A549 (cell line): ENCODE measurements around the gene CARD19. TPM values are rescaled to one million over a fixed set of nuclear protein-coding genes. Genes with fewer than 3 reads are reported as not detected.
A peak's percentile ranks its signal among the peaks of the same experiment; 100 is the strongest.

Experiments used
- ATAC-seq, 2 experiments: fragments of 200-7000 bp in 1 of 2; fragments of >200 bp in 1 of 2; cut with Nextera tagmentation in 1 of 2; cut with Tn5 transposase in 1 of 2; 3 replicates each; pipeline versions ENCODE4 v1.8.0 to v1.9.1; 2018 to 2020; ENCODE audit warnings: mild to moderate bottlenecking in 1 of 2, moderate library complexity in 1 of 2
- CTCF ChIA-PET: fragments of 300-600 bp; sonication (Branson Sonifier 250); formaldehyde crosslinking; extraction: SDS; loops from one replicate; lab custom pipeline; 2021; ENCODE audit warnings: antibody characterized with exemption, inconsistent platforms; lab: Yijun Ruan, JAX
- POLR2A ChIA-PET: fragments of 350-600 bp; formaldehyde crosslinking; extraction: SDS; loops from one replicate; lab custom pipeline; 2021; ENCODE audit warnings: antibody characterized with exemption, inconsistent platforms; lab: Yijun Ruan, JAX
- DNase-seq, 2 experiments: peaks; one replicate each; pipeline versions ENCODE4 v3.0.0 to v3.0.0-alpha.2; 2011 to 2016; ENCODE audit warnings: low read depth in 1 of 2, low spot score in 1 of 2
- FAIRE-seq: peaks from 2 replicates; lab custom pipeline; 2011; peaks lifted over from hg19 to GRCh38; lab: Jason Lieb, UNC
- H3K27ac ChIP-seq, 2 experiments: fragments of >200 bp; sonication (Bioruptor Twin); formaldehyde crosslinking; 3 replicates each; pipeline ENCODE4 v1.5.1; 2016 to 2017
- H3K4me1 ChIP-seq: fragments of >200 bp; sonication (Bioruptor Twin); formaldehyde crosslinking; 3 replicates; pipeline ENCODE4 v1.6.1; 2016
- H3K4me2 ChIP-seq: fragments of >200 bp; sonication (Bioruptor Twin); formaldehyde crosslinking; 3 replicates; pipeline ENCODE4 v1.6.1; 2016
- H3K4me3 ChIP-seq: fragments of >200 bp; sonication (Bioruptor Twin); formaldehyde crosslinking; 3 replicates; pipeline ENCODE4 v1.5.1; 2016
- H3K9me3 ChIP-seq: fragments of >200 bp; sonication (Bioruptor Twin); formaldehyde crosslinking; 3 replicates; pipeline ENCODE4 v1.6.1; 2016
- BCL3 ChIP-seq: fragments of >200 bp; sonication (Bioruptor Twin); formaldehyde crosslinking; IDR thresholded peaks from 3 replicates; pipeline ENCODE4 v1.6.1; 2016
- CBX2 ChIP-seq: fragments of 200-600 bp; sonication (generic); IDR thresholded peaks from 2 replicates; pipeline ENCODE4 v1.6.1; 2016; ENCODE audit warnings: low read depth, mild to moderate bottlenecking, borderline replicate concordance
- CHD2 ChIP-seq: fragments of 150-350 bp; IDR thresholded peaks from 2 replicates; pipeline ENCODE4 v1.6.1; 2014; ENCODE audit warnings: low read length; ENCODE audit not compliant: partially characterized antibody
- CHD4 ChIP-seq: fragments of 200-600 bp; sonication (generic); IDR thresholded peaks from 2 replicates; pipeline ENCODE4 v1.6.1; 2016; ENCODE audit warnings: antibody characterized with exemption, mild to moderate bottlenecking, borderline replicate concordance
- JUN ChIP-seq, 2 experiments: fragments of >200 bp; sonication (Bioruptor Twin); formaldehyde crosslinking; IDR thresholded peaks; 2 replicates in 1 of 2; 3 replicates in 1 of 2; pipeline ENCODE4 v1.6.1; 2016 to 2017
- MAX ChIP-seq: IDR thresholded peaks from 2 replicates; pipeline ENCODE4 v1.6.1; 2012
- PHF8 ChIP-seq: fragments of 200-600 bp; sonication (generic); IDR thresholded peaks from 2 replicates; pipeline ENCODE4 v1.6.1; 2016; ENCODE audit warnings: low read depth, mild to moderate bottlenecking, antibody characterized with exemption, moderate library complexity, borderline replicate concordance
- POLR2A ChIP-seq: IDR thresholded peaks from 2 replicates; pipeline ENCODE4 v1.6.1; 2012; ENCODE audit warnings: mild to moderate bottlenecking, low read length
- RCOR1 ChIP-seq: fragments of 150-350 bp; IDR thresholded peaks from 2 replicates; pipeline ENCODE4 v1.6.1; 2014; ENCODE audit warnings: antibody characterized with exemption, low read length, low read depth
- REST ChIP-seq: fragments of 200-600 bp; sonication (generic); IDR thresholded peaks from 2 replicates; pipeline ENCODE4 v1.6.1; 2016; ENCODE audit warnings: antibody characterized with exemption, mild to moderate bottlenecking, moderate library complexity
- RFX5 ChIP-seq: fragments of 450-650 bp; IDR thresholded peaks from 2 replicates; pipeline ENCODE4 v1.7.1; 2014; ENCODE audit warnings: antibody characterized with exemption, mild to moderate bottlenecking, moderate library complexity
- WGBS: methylation state at CpG from one replicate; pipeline ENCODE4 v1.1.6; 2017; ENCODE audit errors: missing lambda C conversion rate; 5-methylcytosine and 5-hydroxymethylcytosine counted together
- polyA plus RNA-seq, 4 experiments: library from polyadenylated mRNA; depleted of rRNA in 3 of 4; stranded (reverse); fragments of >200 nt; fragmentation: RNase III in 1 of 4; extraction: RNeasy Plus Mini Kit Qiagen cat#74134 plus additional on column Dnase treatment in 1 of 4; gene quantifications; 2 replicates in 3 of 4; 3 replicates in 1 of 4; pipeline ENCODE4 v1.2.3, GENCODE V29; 2011 to 2017

The CARD19 gene
- polyA plus RNA-seq, 2 of the 4 experiments (the other 2 are of a cell fraction): 27.6 to 30.3 TPM

- DNase-seq (peak; percentile 54 to 68), ATAC-seq (peak; percentile 56 to 60)
- Histone ChIP-seq H3K27ac (peak overlapping the region; percentile 91 to 96), H3K4me2 (peak overlapping the region; percentile 99), H3K4me3 (peak overlapping the region; percentile 89), H3K9me3 (no peaks in the 10 kb centered on the region)
- POLR2A ChIA-PET: interaction anchor here (0.6 to 1.9 kb wide), 9 partner anchors 10 to 433 kb away, joined by 3 to 35 read pairs (median 4); no protein-coding TSS in a partner anchor
- CTCF ChIA-PET: interaction anchor here (1.1 to 5.4 kb wide), 7 partner anchors 12 to 169 kb away, joined by 3 to 42 read pairs (median 3); no protein-coding TSS in a partner anchor
- TF ChIP-seq JUN (IDR thresholded peaks at IDR 0.05): no peak; a peak in 1 of 5 replicates
- peak; percentile 31; the same call in 1 of the 2 replicates for TF ChIP-seq REST
- TF ChIP-seq CBX2: no peak
- TF ChIP-seq MAX: 0 out of 2 replicates have a peak, but pooled peaks have one; percentile 42
- TF ChIP-seq, all 56 proteins: peak for 2
- no peak for FAIRE-seq
- peaks cover 46% of the 10 kb centered on the region for H3K4me1 ChIP-seq
- 0% methylated on average over 6 of the region's 34 CpGs for WGBS
These were observed 37.6 kb downstream of the CARD19 start for GRCh38 chr9:93133681-93134014.

- peaks cover 46% of the 10 kb centered on the region for H3K4me1 ChIP-seq
- peak within 1 kb of the TSS; percentile 91 to 96 for H3K27ac ChIP-seq
- CTCF ChIA-PET: interaction anchor here (1.1 to 5.4 kb wide), 7 partner anchors 12 to 169 kb away, joined by 3 to 42 read pairs (median 3); no protein-coding TSS in a partner anchor
- peak; percentile 74 to 85 for ATAC-seq
- peak; percentile 56 to 90 for DNase-seq
- H3K4me2 ChIP-seq: peak within 1 kb of the TSS; percentile 99
- H3K4me3 ChIP-seq: peak within 1 kb of the TSS; percentile 89
- H3K9me3 ChIP-seq: no peaks in the 10 kb centered on the region
- 0% methylated on average over 3 of the region's 78 CpGs for WGBS
- POLR2A ChIA-PET: interaction anchor here (0.6 to 1.9 kb wide), 14 partner anchors 10 to 432 kb away, joined by 3 to 35 read pairs (median 3); no protein-coding TSS in a partner anchor
- no peak for FAIRE-seq
- TF ChIP-seq CHD2 (no peak), PHF8 (peak; percentile 60; the same call in 1 of the 2 replicates), JUN (IDR thresholded peaks at IDR 0.05) (peak; percentile 27 to 54; a peak in 4 of 5 replicates), POLR2A (peak; percentile 73), RFX5 (peak; percentile 77), BCL3 (peak; percentile 33; the same call in 1 of the 3 replicates)
These were observed 38.2 kb downstream of the CARD19 start, which contains the start of gene NINJ1 for GRCh38 chr9:93134015-93134739. Gene NINJ1 (minus strand): TSS chr9:93134251. CDS start chr9:93134217, 34 bp downstream.

GRCh38 chr9:93134740-93135444 is 38.9 kb downstream of the CARD19 start:
- Histone ChIP-seq H3K4me1 (peaks cover 43% of the 10 kb centered on the region), H3K27ac (peak overlapping the region; percentile 91 to 96), H3K4me2 (peak overlapping the region; percentile 99), H3K4me3 (peak overlapping the region; percentile 89), H3K9me3 (no peaks in the 10 kb centered on the region)
- TF ChIP-seq RCOR1 (no peak), CHD4 (no peak)
- DNase-seq: no peak
- POLR2A ChIA-PET: interaction anchor here (0.6 to 1.9 kb wide), 9 partner anchors 9 to 317 kb away, joined by 3 to 35 read pairs (median 3); no protein-coding TSS in a partner anchor
- ATAC-seq: no peak; a peak in 1 of 6 replicates
- WGBS: 77% methylated on average over 14 of the region's 14 CpGs
- CTCF ChIA-PET: interaction anchor here (0.7 to 5.4 kb wide), 5 partner anchors 9 to 27 kb away, joined by 3 to 42 read pairs (median 3); no protein-coding TSS in a partner anchor
- FAIRE-seq: no peak
